Kidney (tissue), 14 donors: ENCODE measurements around the gene PTPRO. TPM values are rescaled to one million over a fixed set of nuclear protein-coding genes. Genes with fewer than 3 reads are reported as not detected.

Experiments used
- DNase-seq, 5 donors: peaks; one replicate each; pipeline ENCODE4 v3.0.0-alpha.2; 2013 to 2020
- FAIRE-seq: peaks from 2 replicates; lab custom pipeline; 2012; peaks lifted over from hg19 to GRCh38; lab: Jason Lieb, UNC
- H3K27ac ChIP-seq, 2 donors: one replicate each; pipeline ENCODE4 v1.7.0; 2013; ENCODE audit warnings: low read depth in 2 of 2, low read length in 2 of 2, inconsistent platforms in 1 of 2
- H3K27me3 ChIP-seq: one replicate; pipeline ENCODE4 v1.7.1; 2013; ENCODE audit warnings: low read length, inconsistent platforms; ENCODE audit not compliant: control insufficient read depth, insufficient read depth
- H3K36me3 ChIP-seq, 3 donors: one replicate each; pipeline versions ENCODE4 v1.7.0 to v1.7.1; 2013; ENCODE audit warnings: low read length in 3 of 3, control low read depth in 1 of 3, inconsistent platforms in 1 of 3; ENCODE audit not compliant: insufficient read depth in 3 of 3, control insufficient read depth in 2 of 3
- H3K4me1 ChIP-seq, 3 donors: one replicate each; pipeline versions ENCODE4 v1.7.0 to v1.7.1; 2013; ENCODE audit warnings: low read length in 3 of 3, inconsistent platforms in 1 of 3, low read depth in 1 of 3; ENCODE audit not compliant: control insufficient read depth in 2 of 3, insufficient read depth in 2 of 3
- H3K4me3 ChIP-seq, 3 donors: one replicate each; pipeline versions ENCODE4 v1.7.0 to v1.8.1; 2013; ENCODE audit warnings: low read length in 3 of 3, control low read depth in 1 of 3, inconsistent platforms in 1 of 3
- H3K9ac ChIP-seq, 3 donors: one replicate each; pipeline versions ENCODE4 v1.7.0 to v1.7.1; 2013; ENCODE audit warnings: low read length in 3 of 3, control low read depth in 1 of 3, inconsistent platforms in 1 of 3
- H3K9me3 ChIP-seq, 3 donors: one replicate each; pipeline versions ENCODE4 v1.7.0 to v1.7.1; 2013; ENCODE audit warnings: low read length in 3 of 3, control low read depth in 1 of 3, inconsistent platforms in 1 of 3; ENCODE audit not compliant: control insufficient read depth in 2 of 3, insufficient read depth in 1 of 3
- intact Hi-C: fragments of 100-400 bp; cut with DNase I; formaldehyde crosslinking; loops from one replicate; pipeline ENCODE4 v1.11.1; 2022
- polyA plus RNA-seq: library from polyadenylated mRNA; stranded (reverse); fragments of 350-450 nt; fragmentation: Illumina TruSeq; extraction: RNeasy Lipid Tissue Mini Kit (QIAGEN cat#74804); gene quantifications from one replicate; pipeline ENCODE4 v1.2.3, GENCODE V29; 2014; ENCODE audit warnings: low read depth, low replicate concordance; ENCODE audit not compliant: insufficient read depth
- total RNA-seq: library from RNA; stranded (reverse); fragmentation: NEBNext Ultra II Directional; extraction: Animal tissue kit (Norgen Biotek cat#: 25700); gene quantifications from one replicate; pipeline ENCODE4 v1.2.1, GENCODE V29; 2021
- TF ChIP-seq, protein P1 (sequence below): IDR thresholded peaks from 3 replicates; pipeline ENCODE4 v1.5.1; 2012; ENCODE audit warnings: mild to moderate bottlenecking, moderate library complexity, borderline replicate concordance; ENCODE audit not compliant: insufficient read depth; ENCODE audit errors: extremely low read depth
- donor health status: control.
- donor health status: control.
- donor health status: control.
- donor health status: control.
- donor health status: control.
- donor health status: DM: yes; HTN: yes; CAD: no.
- donor health status: Normal renal cell carcinoma (clear cell type).

The PTPRO gene
- total and polyA plus RNA-seq, 2 donors from 2014 or later = 4.6 to 44.0 TPM

DNA sequence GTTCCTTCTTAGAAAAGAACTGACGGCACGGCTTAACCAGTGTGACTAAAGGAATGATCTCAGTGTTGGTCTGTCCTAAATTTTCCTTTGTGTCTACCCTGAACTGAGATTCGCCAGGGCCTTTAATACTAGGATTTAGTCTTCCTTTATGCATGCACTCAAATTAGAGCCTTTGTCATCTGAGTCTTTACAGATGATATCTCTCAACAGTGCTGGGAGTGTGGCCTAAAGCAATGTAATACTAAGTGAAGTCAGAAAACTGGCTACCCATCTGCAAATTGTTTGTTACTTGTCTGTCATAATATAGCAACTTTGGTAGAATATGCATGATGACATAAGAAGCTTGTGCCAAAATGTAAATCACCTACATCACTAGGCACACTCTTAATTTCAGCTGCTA, 95.4 kb downstream of the PTPRO start:
- Histone ChIP-seq H3K9me3 (no peaks in the 10 kb centered on the region), H3K4me3 (no peak overlapping the region), H3K27me3 (no peaks in the 10 kb centered on the region), H3K36me3 (no peaks in the 10 kb centered on the region), H3K4me1 (no peaks in the 10 kb centered on the region), H3K9ac (no peak overlapping the region), H3K27ac (no peak overlapping the region)
- FAIRE-seq (no peak), DNase-seq (no peak)
- TF ChIP-seq, protein P1, sequence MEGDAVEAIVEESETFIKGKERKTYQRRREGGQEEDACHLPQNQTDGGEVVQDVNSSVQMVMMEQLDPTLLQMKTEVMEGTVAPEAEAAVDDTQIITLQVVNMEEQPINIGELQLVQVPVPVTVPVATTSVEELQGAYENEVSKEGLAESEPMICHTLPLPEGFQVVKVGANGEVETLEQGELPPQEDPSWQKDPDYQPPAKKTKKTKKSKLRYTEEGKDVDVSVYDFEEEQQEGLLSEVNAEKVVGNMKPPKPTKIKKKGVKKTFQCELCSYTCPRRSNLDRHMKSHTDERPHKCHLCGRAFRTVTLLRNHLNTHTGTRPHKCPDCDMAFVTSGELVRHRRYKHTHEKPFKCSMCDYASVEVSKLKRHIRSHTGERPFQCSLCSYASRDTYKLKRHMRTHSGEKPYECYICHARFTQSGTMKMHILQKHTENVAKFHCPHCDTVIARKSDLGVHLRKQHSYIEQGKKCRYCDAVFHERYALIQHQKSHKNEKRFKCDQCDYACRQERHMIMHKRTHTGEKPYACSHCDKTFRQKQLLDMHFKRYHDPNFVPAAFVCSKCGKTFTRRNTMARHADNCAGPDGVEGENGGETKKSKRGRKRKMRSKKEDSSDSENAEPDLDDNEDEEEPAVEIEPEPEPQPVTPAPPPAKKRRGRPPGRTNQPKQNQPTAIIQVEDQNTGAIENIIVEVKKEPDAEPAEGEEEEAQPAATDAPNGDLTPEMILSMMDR = no peak
- intact Hi-C loops = no loop called here

- DNase-seq (no peak), FAIRE-seq (no peak)
- intact Hi-C loops = no loop called here
- TF ChIP-seq, protein P1 = no peak
- H3K4me3 ChIP-seq = no peak overlapping the region
- H3K9ac ChIP-seq = no peak overlapping the region
- no peaks in the 10 kb centered on the region for H3K36me3 ChIP-seq
- H3K9me3 ChIP-seq = no peaks in the 10 kb centered on the region
- no peaks in the 10 kb centered on the region for H3K4me1 ChIP-seq
- no peak overlapping the region for H3K27ac ChIP-seq
- no peaks in the 10 kb centered on the region for H3K27me3 ChIP-seq
Measured at GRCh38 chr12:15423629-15424028, 101.3 kb downstream of the PTPRO start.

DNA sequence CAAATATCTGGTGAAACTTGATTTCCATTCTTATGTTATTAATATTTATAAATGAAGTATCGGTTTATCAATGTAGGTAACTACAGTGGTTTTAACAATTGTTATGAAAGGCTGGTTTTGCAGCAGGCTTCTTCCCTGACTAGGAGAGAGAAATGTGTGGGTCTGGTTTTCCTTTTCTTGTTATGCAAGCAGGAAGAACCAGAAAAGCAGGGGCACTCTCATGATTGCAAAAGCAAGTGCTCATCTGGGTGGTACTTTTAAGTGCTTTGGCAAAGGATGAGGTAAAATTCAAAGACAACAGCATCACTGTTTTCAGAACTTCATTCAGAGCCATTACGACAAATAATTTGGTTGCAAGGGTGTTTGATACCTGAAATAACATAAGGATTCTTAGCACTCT, 105.6 kb downstream of the PTPRO start:
- Histone ChIP-seq H3K27me3 (no peaks in the 10 kb centered on the region), H3K4me3 (no peak overlapping the region), H3K9me3 (no peaks in the 10 kb centered on the region), H3K4me1 (no peaks in the 10 kb centered on the region), H3K27ac (no peak overlapping the region), H3K9ac (no peak overlapping the region), H3K36me3 (no peaks in the 10 kb centered on the region)
- intact Hi-C loops = no loop called here
- FAIRE-seq (no peak), DNase-seq (no peak)
- TF ChIP-seq, protein P1 = no peak

GRCh38 chr12:15428632-15429031, 106.3 kb downstream of the PTPRO start:
- intact Hi-C loops = no loop called here
- no peaks in the 10 kb centered on the region for H3K36me3 ChIP-seq
- H3K27ac ChIP-seq = no peak overlapping the region
- no peaks in the 10 kb centered on the region for H3K4me1 ChIP-seq
- no peaks in the 10 kb centered on the region for H3K27me3 ChIP-seq
- no peak overlapping the region for H3K9ac ChIP-seq
- DNase-seq = no peak
- H3K9me3 ChIP-seq = no peaks in the 10 kb centered on the region
- TF ChIP-seq, protein P1 = no peak
- no peak for FAIRE-seq
- H3K4me3 ChIP-seq = no peak overlapping the region
